ENCODE data around the gene SALL3.
"Not testable (repeated sequence)": the region's sequence is repeated elsewhere in the genome, so short reads cannot be mapped to it uniquely, and the experiment has no call there.

Gene SALL3

DNA sequence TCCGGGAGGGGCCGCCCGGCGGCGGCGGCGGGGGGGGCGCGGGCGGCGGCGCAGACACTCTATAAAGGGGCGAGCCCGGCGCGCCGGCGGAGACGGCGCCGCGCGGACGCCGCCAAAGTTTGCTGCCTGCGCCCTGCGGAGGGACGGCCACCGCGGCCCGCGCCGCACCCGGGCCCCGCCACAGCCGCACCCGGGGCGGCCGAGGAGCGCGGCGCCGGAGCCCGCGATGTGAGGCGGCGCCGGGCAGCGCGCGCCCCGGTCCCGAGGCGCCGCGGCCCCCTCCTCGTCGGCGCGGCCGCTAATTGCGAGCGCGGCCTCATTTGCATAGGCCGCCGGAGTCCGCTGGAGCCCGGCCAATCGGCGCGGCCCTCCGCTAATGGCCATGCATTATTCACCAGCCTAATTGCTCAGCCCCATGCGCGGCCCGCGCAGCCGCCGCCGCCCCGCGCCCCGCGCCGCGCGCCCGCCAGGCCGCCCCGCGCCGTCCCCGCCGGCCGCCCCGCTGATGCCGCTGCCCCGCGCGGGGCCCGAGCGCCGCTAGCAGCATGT is at the start of gene SALL3:
TSS of gene SALL3 (plus strand) at position 89 of the 549 bp plus-strand sequence. CDS start at position 546, 457 bp downstream.
- in situ Hi-C loops (cut with MboI; ENCODE audit: low sequenced_read_pairs), result no loop called here

DNA sequence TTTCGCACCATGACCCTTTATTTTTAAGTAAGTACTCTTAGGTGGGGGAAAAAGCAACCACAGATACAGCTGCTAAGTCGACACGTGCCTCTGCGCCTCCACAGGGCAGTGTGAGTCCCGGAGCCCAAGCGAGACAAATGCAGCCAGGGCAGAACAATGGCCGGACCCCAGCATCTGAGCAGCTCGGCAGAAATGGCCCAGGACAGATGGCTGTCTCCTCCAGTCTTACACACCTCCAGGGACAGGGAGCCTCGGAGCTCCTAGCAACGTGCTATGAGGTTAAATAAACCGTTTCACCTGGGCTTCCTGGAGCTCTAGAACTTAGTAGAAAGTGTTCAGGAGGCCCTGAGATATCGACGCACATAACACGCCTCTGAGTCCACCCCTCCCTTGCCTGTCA is 47.3 kb upstream of the SALL3 start:
- in situ Hi-C loops (cut with MboI; ENCODE audit: low sequenced_read_pairs), result no loop called here

DNA sequence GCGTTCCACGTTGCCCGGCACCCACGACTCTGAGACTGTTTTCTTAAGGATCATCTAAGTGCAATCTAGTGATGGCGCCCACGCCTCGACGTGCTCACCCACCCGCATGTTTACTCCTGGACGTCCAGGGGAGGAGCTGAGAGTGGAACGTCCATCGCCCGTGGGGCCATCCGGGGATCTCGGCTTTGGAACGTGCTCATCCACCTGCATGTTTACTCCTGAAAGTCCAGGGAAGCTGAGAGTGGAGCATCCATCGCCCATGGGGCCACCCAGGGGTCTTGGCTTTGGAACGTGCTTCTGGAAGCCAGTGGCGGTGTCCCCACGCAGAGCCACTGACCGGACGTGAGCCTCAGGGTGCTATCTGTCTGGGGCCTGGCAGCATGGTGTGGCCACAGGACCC is 45.6 kb upstream of the SALL3 start:
- in situ Hi-C loops (cut with MboI; ENCODE audit: low sequenced_read_pairs), result no loop called here

DNA sequence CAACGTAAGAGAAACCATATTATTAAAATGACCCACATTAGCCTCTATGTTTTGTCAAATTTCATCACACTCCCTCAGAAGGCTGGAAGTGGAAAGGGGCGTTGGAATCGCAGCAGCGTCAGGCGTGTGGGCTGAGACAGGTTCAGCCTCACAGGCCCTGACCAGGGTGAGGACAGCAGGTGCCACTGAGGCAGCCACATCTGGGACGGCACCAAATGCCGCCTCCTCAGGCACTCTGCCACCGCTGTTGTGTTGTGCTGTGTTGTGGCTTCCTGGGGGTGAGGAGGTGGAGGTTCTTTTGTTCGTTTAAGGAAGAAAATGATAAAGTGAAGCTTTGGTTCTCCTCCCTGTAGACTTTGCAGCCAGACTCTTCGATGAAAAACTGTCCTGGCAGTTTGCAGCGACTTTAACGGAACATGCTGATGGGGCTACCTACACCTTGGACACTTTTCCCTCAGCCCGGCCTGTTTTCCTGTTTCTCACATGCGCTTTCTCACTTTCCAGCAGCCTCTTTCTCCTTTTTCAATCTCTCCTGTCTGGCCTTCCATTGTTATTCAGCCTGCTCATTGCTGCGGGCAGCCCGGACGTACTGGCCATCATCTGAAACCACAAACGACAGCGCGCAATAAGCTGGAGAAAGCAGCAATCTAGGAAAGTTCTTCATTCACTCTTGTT is 44.9 kb upstream of the SALL3 start:
- in situ Hi-C loops (cut with MboI; ENCODE audit: low sequenced_read_pairs), result no loop called here

DNA sequence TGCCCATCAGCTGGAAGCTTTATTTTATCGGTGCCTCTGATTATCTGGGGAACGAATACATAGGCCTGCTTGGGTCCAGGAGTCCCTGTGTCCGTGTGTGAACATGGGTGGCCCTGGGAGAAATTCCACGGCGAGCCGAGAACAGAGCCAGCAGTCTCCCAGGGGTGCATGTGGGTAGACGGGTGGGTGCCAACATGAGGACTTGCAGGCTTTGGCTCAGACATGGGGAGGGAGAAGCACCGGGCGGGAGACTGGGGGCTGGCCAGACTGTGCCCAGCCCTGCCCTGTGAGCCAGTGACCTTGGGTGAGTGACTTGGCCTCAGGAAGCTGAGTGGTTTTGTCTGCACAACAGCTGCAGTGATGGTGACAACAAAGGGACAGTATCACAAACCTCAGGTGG is 44.2 kb upstream of the SALL3 start:
- in situ Hi-C loops (cut with MboI; ENCODE audit: low sequenced_read_pairs), result no loop called here

DNA sequence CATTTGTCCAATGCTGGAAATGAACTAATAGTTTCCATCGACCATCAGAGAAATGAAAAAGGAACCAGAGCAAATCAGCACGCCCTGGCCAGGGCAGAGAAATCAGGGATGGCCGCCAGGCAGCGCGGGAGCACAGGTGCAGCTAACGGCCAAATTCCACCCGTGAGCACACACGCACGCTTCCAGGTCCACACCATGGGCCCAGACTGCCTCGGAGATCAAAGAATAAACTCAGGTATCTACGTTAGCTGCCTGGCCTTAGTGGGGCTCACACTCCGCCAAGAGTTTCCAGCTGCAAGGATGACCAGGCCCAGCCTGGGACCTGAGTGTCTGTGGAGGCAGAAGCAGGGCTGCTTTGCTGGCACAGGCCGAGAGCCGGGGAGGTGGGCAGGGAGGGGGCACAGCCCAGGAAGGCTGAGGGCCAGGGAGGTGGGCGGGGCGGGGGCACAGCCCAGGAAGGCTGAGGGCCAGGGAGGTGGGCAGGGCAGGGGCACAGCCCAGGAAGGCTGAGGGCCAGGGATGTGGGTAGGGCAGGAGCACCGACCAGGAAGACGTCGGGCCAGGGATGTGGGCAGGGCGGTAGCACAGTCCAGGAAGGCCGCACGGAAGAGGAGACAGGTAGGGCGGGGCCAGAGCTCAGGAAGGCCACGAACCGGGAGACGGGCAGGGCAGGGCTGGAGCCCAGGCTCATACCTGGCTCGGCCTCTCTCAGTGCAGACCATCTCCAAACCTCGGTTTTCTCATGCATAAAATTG is 43.2 kb upstream of the SALL3 start:
- in situ Hi-C loops (cut with MboI; ENCODE audit: low sequenced_read_pairs), result no loop called here

DNA sequence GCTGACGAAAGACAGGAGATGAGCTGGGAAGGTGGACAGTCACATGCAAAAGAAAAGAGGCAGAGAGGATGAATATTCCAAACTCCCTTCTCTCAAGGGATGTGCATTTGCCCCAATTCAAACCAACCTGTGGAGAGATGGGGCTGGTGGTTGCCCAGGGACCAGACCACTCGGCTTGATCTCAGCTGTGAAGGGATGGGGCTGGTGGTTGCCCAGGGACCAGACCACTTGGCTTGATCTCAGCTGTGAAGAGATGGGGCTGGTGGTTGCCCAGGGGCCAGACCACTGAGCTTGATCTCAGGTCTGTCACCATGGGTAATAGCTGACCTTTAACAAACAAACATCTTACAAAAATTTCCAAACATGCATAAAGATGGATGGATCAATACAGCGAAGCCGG is 42.5 kb upstream of the SALL3 start:
- in situ Hi-C loops (cut with MboI; ENCODE audit: low sequenced_read_pairs), result no loop called here

DNA sequence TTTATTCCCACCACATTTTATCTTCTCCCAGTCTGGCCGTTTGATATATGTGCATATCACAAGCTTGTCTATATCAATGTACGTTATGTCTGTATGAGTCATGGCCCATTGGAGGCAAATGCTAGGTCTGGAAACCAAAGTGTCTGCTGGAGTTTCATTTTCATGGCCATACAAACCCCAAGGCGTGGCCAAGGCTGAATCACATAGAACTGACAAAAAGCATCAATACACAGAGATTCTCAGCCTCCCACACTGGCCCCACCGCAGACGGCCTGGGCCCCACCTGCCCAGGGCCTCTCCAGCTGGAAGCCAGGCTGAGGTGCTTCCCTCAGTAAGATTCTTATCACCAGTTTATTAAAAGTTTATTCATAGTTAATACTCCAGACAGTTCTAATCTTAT is 40.5 kb upstream of the SALL3 start:
- in situ Hi-C loops (cut with MboI; ENCODE audit: low sequenced_read_pairs), result no loop called here

DNA sequence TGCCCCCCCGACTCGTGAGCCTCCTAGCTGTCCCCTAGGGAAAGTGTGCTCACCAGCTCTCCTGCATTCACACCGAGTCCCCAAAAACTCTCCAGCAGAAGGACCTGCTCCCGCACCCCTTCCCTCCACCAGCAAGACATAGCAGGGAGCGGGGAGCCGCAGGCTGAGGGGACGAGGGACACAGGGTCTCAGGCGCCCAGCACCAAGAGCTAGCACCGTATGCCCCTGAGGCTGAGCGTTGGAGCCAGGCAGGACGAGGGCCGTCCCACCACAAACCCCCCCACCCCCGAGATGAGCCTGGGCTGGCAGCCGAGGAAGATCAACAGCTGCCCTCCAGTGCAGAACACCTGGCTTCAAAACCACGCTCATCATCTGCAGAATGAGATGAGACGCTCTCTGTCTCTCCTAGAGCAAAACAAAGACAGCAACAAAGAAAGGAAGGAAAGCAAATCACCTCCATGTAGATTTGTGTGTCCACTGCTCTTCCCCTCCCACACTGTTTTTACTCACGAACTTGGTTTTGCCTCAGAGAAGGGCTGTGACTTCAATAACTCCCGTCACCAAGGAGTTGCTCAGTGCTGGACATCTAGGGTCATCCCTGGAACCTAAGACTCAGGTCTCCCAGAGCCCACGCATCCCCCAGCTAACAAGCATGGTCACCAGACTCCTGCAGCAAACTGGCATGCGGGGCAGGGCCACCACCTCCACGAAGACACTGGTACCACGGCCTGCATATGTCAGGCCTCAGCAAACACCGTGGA is 39.7 kb upstream of the SALL3 start:
- in situ Hi-C loops (cut with MboI; ENCODE audit: low sequenced_read_pairs), result no loop called here

DNA sequence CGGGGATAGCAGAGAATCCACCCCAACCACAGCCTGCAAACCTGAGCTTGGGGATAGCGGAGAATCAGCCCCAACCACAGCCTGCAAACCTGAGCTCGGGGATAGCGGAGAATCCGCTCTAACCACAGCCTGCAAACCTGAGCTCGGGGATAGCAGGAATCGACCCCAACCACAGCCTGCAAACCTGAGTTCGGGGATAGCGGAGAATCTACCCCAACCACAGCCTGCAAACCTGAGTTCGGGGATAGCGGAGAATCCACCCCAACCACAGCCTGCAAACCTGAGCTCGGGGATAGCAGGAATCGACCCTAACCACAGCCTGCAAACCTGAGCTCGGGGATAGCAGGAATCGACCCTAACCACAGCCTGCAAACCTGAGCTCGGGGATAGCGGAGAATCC is 37.4 kb upstream of the SALL3 start:
- in situ Hi-C loops (cut with MboI; ENCODE audit: low sequenced_read_pairs), result not testable (repeated sequence)

DNA sequence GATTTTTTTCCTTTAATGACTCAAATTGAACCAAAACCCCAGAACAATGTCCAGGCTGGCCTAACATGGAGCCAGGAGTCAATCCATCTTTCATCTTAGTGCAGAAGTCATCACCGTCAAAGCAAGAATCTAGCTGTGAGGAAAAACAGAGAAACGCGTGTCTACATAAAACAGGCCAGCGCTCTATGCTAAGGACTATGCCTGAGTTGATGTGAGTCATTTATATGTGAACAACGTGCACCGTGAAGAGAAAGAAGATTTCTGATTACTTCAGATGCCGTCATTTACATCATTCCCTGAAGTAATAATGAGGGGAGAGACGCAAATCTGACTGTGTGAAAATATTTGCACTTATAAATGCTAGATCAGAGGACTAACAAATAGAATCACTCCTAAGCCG is 34.0 kb upstream of the SALL3 start:
- in situ Hi-C loops (cut with MboI; ENCODE audit: low sequenced_read_pairs), result no loop called here

DNA sequence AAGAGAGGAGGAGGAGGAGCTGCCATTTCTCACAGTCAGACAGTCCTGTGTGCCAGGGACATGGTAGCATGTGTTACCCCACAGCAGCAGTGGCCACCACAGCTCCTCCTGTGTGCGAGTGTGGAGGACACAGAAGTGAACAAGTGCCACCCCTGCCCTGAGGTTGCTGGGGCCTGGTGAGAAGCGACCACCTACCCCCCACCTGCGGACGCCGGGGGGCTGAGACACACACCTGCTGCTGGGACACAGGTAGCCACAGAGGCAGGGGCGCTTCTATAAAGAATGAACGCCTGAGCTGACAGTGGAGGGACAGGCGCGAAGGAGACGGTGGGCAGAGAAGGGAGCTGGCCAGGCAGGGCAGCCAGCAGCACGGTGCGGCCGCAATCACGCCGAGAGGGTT is 32.3 kb upstream of the SALL3 start:
- in situ Hi-C loops (cut with MboI; ENCODE audit: low sequenced_read_pairs), result no loop called here

DNA sequence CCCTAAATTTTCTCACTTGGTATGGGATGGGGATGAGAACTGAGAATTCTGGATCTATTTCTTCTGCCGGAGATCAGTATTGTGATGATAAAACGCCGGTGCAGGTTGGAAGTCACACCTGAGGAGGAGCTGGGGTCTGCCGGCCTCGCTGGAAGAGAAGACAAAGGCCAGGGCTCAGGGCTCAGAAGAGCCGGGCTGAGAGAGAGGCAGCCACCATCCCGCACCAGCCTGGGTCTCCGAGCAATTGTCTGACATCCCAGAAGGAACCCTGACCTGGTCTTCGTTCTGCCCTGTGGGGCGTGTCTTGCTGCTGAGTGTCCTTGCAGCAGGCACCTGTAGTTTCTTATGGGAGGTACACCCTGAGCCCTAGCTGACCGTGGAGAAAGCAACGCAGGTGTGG is 31.4 kb upstream of the SALL3 start:
- in situ Hi-C loops (cut with MboI; ENCODE audit: low sequenced_read_pairs), result no loop called here

DNA sequence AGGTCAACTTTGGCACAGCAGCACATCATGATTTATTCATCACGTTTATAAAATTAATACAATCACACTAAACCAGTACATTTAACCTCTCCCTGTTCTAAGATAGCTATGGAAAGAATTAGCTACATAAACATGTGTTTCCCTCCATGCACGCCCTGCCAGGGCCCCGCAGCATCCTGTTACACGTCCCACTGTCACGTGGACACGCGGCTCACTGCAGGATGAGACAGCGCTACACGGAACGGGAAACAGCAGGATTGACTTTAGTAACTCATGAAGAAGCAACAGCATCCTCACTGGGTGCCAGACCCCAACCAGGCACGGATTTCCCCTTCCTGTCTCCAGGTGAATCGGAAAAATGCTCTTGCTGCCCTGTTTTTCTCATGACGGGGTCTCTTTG is 30.9 kb upstream of the SALL3 start:
- in situ Hi-C loops (cut with MboI; ENCODE audit: low sequenced_read_pairs), result no loop called here

DNA sequence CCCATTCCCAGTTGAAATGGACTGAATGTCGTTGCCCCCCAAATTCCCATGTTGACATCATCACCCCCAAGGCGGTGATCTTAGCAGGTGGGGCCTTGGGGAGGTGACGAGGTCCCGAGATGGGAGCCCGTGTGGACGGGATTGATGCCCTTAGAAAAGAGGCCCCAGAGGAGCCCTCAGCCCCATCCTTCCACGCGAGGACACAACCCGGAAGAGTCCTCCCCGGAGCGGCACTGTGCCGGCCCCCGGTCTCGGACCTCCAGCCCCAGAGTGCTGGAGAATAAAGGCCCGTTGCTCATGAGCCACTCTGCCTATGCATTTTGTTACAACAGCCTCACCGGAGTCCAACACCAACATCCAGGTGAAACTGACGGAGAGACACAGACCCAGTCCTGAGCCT is 30.4 kb upstream of the SALL3 start:
- in situ Hi-C loops (cut with MboI; ENCODE audit: low sequenced_read_pairs), result no loop called here

DNA sequence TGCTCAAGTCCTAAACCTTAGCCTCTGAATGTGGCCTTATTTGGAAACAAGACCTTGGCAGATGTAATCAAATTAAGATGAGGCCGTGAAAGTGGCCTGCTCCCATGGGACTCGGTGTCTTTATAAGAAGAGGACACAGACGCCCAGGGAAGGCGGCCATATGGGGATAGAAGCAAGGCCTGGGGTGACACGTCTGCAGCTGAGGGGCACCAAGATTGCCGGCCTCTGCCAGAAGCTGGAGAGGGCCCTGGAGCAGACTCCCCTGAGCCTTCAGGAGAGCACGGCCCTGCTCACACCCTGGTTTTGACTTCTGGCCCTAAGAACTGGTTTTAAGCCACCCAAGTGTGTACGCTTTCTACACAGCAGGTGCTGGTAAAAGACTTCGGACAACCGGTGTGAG is 29.2 kb upstream of the SALL3 start:
- in situ Hi-C loops (cut with MboI; ENCODE audit: low sequenced_read_pairs), result no loop called here

DNA sequence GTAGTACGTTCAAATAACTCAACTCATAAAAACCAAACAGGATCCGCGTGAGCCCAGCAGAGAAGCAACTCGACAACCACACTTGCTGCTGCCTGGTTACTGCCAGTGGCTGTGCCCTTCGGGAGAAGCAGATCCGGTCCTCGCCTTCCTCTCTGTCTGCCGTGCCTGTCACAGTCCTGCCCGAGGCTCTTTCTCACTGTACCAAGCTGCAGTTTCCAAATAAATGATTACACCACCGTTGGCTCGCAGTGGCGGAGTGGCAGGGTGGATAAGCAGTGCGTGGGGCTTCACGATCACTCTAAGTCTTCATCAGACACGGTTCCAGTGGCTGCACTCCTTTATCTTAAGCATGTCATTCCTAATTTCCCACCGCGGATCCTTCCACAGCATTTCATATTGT is 26.1 kb upstream of the SALL3 start:
- in situ Hi-C loops (cut with MboI; ENCODE audit: low sequenced_read_pairs), result no loop called here

DNA sequence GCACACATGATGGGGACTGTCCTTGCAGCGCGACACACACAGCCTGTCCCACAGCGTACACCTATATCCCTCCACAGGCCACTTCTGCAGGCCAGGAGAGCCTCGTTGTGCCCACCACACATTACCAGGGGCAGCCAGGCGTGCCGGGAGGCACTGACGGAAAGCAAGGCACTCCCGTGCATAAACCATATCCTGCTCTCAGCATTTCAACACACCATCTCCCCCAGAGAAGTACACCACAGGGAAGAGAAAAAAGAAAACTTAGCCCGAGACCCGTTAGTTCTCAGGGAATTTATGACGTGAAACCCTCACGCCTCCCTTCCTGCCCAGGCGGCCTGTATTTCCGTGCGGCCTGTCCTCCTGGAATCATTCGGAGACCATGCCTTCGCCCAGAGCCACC is 24.6 kb upstream of the SALL3 start:
- in situ Hi-C loops (cut with MboI; ENCODE audit: low sequenced_read_pairs), result no loop called here

DNA sequence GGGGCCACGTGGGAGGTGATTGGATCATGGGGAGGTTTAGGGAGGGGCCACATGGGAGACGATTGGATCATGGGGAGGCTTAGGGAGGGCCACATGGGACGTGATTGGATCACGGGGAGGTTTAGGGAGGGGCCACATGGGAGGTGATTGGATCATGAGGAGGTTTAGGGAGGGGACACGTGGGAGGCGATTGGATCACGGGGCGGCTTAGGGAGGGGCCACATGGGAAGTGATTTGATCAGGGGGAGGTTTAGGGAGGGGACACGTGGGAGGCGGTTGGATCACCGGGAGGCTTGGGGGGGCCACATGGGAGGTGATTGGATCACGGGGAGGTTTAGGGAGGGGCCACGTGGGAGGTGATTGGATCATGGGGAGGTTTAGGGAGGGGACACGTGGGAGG is 22.5 kb upstream of the SALL3 start:
- in situ Hi-C loops (cut with MboI; ENCODE audit: low sequenced_read_pairs), result no loop called here

DNA sequence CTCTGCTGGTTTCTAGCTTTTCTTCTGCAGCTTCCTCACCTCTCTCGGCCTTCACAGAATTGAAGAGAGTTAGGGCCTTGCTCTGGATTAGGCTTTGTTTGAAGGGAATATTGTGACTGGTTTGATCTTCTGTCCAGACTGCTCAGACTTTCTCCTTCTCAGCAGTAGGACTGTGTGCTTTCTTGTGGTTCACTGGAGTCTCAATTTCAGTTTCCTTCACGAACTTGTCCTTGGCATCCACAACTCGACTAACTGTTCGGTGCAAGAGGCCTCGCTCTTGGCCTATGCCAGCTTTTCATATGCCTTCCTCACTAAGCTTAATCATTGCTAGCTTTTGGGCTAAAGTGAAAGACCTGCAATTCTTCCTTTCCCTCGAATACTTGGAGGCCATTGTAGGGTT is 18.9 kb upstream of the SALL3 start:
- in situ Hi-C loops (cut with MboI; ENCODE audit: low sequenced_read_pairs), result no loop called here

DNA sequence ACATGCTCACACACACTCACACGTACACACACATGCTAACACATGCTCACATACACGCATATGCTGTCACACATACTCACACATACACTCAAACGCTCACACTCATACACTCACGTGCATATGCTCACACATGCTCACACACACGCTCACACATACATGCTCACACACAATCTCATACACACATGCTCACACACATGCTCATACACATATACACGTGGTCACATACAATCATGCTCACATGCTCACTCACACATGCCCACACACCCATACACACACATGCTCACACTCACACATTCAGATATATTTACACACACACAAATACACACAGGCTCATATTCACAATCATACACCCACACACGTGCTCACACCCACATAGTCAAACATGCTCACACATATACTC is 17.5 kb upstream of the SALL3 start:
- in situ Hi-C loops (cut with MboI; ENCODE audit: low sequenced_read_pairs), result no loop called here

DNA sequence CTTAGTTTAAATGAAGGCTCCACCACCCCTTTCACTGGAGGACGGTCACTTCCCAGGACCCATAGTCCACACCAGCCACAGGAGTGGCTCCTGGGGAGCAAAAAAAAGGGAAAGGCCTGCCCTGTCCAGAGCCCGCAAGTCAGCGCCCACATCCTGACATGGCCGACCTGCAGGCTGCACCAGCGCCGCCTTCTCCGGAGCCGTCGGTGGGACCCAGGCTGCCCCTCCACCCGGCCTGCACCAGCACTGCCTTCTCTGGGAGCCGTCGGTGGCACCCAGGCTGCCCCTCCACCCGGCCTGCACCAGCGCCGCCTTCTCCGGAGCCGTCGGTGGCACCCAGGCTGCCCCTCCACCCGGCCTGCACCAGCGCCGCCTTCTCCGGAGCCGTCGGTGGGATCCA is 14.9 kb upstream of the SALL3 start:
- in situ Hi-C loops (cut with MboI; ENCODE audit: low sequenced_read_pairs), result not testable (repeated sequence)
